Measurements from ENCODE around the gene DLG2.

- TF ChIP-seq CTCF (IDR thresholded peaks at IDR 0.05; ENCODE audit: low read depth, low read length, poor library complexity, severe bottlenecking) (no peak), EZH2phosphoT487 (IDR thresholded peaks at IDR 0.05; ENCODE audit: borderline replicate concordance, low read length) (no peak)
Observed at GRCh38 chr11:83778596-83778995, 1848.5 kb downstream of the DLG2 start.

All from DOHH2 (cell line).